ENCODE data around the gene RAB5B. TPM values are rescaled to one million over a fixed set of nuclear protein-coding genes. Genes with fewer than 3 reads are reported as not detected.

Gene RAB5B
- total RNA-seq, 1 donor from 2014 or later = 37.2 TPM

DNA sequence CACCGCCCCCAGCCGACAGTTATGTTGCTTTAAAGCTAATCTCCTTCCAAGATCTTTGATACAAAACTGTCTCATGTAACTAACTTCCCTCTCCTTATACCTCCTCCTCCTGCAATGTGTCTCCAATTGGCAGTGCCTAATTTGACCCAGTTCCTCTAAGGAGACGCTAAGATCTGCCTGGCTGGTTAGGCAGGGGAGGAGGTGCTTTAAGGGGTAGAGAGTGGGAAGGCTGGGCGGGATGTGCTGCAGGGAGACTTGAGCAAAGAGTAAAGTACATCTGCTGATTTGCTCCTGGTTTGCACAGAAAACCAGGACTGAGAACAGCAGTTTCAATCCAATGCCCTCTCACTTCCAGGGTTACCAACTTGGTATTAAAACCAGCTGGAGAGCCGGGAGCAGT, 39.6 kb downstream of the RAB5B start:
- no peak for DNase-seq (ENCODE audit: low read depth in 2 of 2)

GRCh38 chr12:56014205-56014604, 40.3 kb downstream of the RAB5B start:
- peak in 1 of 2 donors; percentile 28 for DNase-seq (ENCODE audit: low read depth in 2 of 2)

- DNase-seq (ENCODE audit: low read depth in 2 of 2) = no peak
Observed at GRCh38 chr12:56017181-56017580, 43.3 kb downstream of the RAB5B start.

- DNase-seq (ENCODE audit: low read depth in 2 of 2) = no peak
Observed at GRCh38 chr12:56018356-56018755, 44.5 kb downstream of the RAB5B start.

- no peak for DNase-seq (ENCODE audit: low read depth in 2 of 2)
Observed at GRCh38 chr12:56020423-56021184, 46.7 kb downstream of the RAB5B start, which contains the start of gene IKZF4. Gene IKZF4, plus strand, starts transcription at chr12:56021043. Its CDS starts 451 bp downstream, at chr12:56021494.

DNA sequence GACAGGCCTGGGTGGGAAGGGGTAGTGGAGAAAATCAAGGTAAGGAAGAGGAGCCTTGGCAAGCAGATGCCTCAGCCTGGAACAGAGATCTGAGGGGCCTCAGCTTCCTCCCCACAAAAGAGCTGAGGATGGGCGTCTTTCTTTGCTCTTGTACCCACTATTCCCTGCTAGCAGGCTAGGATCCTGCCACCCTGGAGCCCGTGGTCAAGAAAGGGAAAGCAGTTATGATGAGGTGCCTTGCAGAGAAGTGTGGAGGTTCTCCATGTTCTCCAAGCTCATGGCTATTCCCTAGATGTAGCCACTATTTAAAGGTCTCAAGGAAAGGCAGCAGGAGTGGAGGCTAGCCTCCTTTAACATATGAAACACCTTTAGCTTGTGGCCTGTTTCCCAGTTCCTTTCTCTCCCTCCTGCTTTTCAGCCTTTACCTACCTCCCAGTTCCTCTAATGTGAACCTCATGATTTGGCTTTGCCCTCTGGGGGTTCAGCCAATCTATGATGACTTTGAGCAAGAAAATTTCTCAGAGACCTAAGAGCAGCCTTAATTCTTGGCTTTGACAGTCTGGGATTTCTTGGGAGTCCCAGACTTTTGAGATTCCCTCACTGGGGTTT, 48.1 kb downstream of the RAB5B start:
- no peak for DNase-seq (ENCODE audit: low read depth in 2 of 2)

GRCh38 chr12:56028511-56029165, 54.8 kb downstream of the RAB5B start:
- DNase-seq (ENCODE audit: low read depth in 2 of 2) = no peak

GRCh38 chr12:56029166-56029519, 55.3 kb downstream of the RAB5B start:
- peak in 1 of 2 donors; percentile 32 for DNase-seq (ENCODE audit: low read depth in 2 of 2)

DNA sequence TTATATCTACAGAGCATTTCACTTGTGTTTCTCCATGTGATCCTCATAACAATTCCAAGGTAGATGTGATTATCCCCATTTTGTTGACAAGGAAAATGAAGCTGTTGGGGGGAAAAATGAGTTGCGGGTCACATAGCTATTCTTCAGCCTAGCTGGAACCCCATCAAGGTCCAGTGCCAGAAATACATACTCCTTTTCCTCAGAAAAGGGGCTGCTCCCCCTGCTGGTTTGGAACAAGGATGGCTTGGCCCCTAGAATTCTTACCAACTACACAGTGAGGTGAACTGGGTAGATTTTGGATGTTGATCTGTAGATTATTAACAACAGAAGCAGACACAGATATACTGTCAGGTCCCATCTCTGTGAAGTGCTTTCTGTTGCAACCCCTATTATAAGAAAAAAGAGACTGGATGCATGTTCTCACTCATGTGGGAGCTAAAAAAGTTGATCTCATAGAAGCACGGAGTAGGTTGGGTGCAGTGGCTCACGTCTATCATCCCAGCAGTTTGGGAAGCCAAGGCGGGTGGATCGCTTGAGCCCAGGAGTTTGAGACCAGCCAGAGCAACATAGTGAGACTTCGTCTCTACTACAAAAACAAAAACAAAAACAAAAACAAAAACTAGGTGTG, 55.9 kb downstream of the RAB5B start:
- peak; percentile 31 to 71 for DNase-seq (ENCODE audit: low read depth in 2 of 2)

DNA sequence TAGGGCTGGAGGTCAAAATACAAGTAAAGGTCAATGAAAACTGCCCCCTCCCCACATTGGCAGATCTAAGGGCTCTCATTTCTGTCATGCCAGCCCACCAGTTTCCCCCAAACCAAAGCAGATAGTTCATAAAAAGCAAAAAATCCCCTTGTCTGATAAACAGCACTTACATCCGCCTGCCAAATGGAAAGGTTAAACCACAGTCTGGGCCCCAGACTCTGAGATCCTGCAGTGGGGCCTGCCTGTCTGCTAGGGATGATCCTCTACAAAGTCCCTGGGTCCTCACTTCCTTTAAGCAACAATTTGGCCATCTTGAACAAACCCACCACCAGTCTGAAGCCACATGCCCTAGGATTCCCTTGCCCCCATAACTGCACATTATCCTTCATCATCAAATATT, 58.1 kb downstream of the RAB5B start:
- DNase-seq (ENCODE audit: low read depth in 2 of 2) = no peak

DNA sequence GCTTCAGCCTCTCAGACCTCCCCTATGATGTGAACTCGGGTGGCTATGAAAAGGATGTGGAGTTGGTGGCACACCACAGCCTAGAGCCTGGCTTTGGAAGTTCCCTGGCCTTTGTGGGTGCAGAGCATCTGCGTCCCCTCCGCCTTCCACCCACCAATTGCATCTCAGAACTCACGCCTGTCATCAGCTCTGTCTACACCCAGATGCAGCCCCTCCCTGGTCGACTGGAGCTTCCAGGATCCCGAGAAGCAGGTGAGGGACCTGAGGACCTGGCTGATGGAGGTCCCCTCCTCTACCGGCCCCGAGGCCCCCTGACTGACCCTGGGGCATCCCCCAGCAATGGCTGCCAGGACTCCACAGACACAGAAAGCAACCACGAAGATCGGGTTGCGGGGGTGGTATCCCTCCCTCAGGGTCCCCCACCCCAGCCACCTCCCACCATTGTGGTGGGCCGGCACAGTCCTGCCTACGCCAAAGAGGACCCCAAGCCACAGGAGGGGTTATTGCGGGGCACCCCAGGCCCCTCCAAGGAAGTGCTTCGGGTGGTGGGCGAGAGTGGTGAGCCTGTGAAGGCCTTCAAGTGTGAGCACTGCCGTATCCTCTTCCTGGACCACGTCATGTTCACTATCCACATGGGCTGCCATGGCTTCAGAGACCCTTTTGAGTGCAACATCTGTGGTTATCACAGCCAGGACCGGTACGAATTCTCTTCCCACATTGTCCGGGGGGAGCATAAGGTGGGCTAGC, 60.9 kb downstream of the RAB5B start:
- no peak for DNase-seq (ENCODE audit: low read depth in 2 of 2)

- no peak for DNase-seq (ENCODE audit: low read depth in 2 of 2)
Observed at GRCh38 chr12:56037161-56037560, 63.3 kb downstream of the RAB5B start.

DNA sequence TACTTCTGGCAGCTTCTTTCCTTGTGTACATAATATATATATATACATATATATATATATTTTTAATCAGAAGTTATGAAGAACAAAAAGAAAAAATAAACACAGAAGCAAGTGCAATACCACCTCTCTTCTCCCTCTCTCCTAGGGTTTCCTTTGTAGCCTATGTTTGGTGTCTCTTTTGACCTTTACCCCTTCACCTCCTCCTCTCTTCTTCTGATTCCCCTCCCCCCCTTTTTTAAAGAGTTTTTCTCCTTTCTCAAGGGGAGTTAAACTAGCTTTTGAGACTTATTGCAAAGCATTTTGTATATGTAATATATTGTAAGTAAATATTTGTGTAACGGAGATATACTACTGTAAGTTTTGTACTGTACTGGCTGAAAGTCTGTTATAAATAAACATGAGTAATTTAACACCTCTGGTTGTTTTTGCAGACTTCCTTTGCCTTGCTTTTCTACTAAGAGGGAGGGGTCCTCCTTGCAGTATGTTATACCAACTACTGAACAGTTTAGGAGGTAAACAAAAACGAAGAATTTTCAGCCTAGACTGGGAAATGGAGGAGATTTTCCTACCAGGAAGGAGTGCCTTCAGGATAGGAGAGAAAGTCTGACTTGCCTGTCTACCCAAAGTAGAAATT, 64.3 kb downstream of the RAB5B start:
- DNase-seq (ENCODE audit: low read depth in 2 of 2) = no peak

DNA sequence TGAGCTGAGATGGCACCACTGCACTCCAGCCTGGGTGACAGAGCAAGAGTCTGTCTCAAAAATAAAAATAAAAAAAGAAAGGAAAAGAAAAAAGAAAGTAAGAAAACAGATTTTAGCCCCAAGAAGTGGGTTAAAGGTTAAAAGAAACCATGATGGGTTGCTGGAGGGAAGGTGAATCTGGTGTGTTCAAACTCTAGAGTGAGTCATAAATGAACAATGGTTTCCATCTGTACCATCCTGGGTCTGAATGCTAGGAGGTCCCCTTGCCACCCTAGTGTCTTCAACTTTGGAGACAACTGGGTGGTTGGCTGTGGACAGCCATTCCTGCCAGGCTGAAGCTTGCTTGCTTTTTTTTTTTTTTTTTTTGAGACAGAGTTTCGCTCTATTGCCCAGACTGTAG, 66.3 kb downstream of the RAB5B start:
- no peak for DNase-seq (ENCODE audit: low read depth in 2 of 2)

GRCh38 chr12:56040963-56041551, 67.2 kb downstream of the RAB5B start:
- no peak for DNase-seq (ENCODE audit: low read depth in 2 of 2)

GRCh38 chr12:56041552-56042429, 67.9 kb downstream of the RAB5B start, which contains the start of gene RPS26:
Gene RPS26, plus strand, starts transcription at chr12:56041918. Its CDS starts 249 bp downstream, at chr12:56042167.
- peak; percentile 99 for DNase-seq (ENCODE audit: low read depth in 2 of 2)

DNA sequence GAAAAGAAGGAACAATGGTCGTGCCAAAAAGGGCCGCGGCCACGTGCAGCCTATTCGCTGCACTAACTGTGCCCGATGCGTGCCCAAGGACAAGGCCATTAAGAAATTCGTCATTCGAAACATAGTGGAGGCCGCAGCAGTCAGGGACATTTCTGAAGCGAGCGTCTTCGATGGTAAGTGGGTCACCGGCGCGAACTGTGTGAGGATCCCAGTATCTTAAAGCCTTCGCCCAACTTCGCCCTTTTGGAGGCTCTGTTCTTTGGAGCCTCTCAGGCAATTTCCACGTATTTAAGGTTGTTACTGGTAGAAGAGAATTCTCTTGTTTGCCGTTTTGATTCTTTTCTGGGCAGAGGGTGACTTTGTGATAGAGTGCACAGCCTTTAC, 68.5 kb downstream of the RAB5B start:
- peak in 1 of 2 donors; percentile 8 for DNase-seq (ENCODE audit: low read depth in 2 of 2)

DNA sequence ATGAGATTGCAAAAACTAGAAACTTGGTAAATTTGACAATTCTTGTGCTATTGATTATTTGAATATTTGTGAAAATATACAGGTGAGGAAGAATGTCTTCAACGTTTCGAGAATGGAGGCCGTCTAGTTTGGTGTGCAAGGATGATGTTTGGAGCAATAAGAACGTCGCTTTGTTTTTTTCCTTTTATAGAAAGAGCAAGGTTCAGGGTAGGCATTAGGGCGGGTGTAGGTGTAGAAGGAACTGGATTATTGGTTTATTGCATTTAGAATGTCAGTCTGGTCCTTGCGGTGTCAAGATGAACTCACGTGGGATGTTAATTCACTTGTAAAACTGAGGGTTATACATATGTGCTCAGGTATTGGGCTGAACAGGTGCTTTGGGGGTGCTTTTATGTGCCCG, 69.0 kb downstream of the RAB5B start:
- no peak for DNase-seq (ENCODE audit: low read depth in 2 of 2)

Measured in dermis microvascular lymphatic vessel endothelial cell (primary cell).